WERI-Rb-1 (cell line): ENCODE measurements around the gene MMD.

ENCODE experiments used
- DNase-seq: peaks from one replicate; pipeline ENCODE4 v3.0.0-alpha.2; 2020
- H3K27ac ChIP-seq: fragments of 250-450 bp; sonication (Bioruptor Pico); 2 replicates; pipeline ENCODE4 v1.5.1; 2020; ENCODE audit warnings: mild to moderate bottlenecking, moderate library complexity
- H3K27me3 ChIP-seq: fragments of 250-450 bp; sonication (Bioruptor Pico); 2 replicates; pipeline ENCODE4 v1.5.1; 2021; ENCODE audit warnings: mild to moderate bottlenecking, low read depth, moderate library complexity; ENCODE audit not compliant: insufficient read depth, severe bottlenecking
- H3K36me3 ChIP-seq: fragments of 250-450 bp; sonication (Bioruptor Pico); 2 replicates; pipeline ENCODE4 v1.5.1; 2020; ENCODE audit warnings: mild to moderate bottlenecking, moderate library complexity
- H3K4me3 ChIP-seq: 2 replicates; pipeline ENCODE4 v1.5.1; 2011; ENCODE audit warnings: low read depth, mild to moderate bottlenecking, control low read depth, low read length
- H3K9me3 ChIP-seq: fragments of 250-450 bp; sonication (Bioruptor Pico); 2 replicates; pipeline ENCODE4 v1.5.1; 2021; ENCODE audit warnings: mild to moderate bottlenecking, moderate library complexity; ENCODE audit not compliant: severe bottlenecking
- TF ChIP-seq, protein P1 (sequence below): IDR thresholded peaks from 2 replicates; pipeline ENCODE4 v1.5.1; 2011; ENCODE audit warnings: low read depth, mild to moderate bottlenecking, control low read depth, inconsistent platforms, low read length

The MMD gene

DNA sequence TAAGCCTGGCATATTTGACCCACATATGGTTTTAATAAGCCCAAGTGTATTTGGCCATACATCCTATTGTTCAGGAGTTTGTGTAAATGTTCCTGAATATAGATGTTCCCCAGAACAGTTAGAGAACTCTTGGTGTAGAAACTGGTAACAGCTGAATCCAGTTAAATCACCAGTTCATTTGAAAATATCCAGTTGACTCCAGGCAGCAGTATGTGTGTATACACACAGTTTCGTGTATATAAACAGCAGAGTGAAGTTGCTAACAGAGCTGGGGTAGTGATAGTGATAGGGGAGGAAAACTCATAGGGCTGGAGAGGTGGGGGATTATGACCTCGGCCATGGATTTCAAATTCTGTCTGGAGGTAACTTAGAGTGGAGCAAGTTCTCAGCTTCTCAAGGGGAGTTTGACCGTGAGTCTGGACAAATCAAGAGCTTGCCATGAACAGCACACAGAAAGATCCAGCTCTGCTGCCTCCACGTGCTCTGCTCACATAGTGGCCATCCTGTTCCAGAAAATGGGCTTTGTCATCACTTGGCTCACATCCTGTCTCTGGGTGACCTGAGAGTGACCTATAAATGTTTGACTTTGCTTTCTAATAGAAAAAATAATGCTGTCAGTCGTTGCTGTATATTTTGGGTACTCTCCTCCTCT, 30.6 kb upstream of the MMD start:
- Histone ChIP-seq H3K27ac (no peak overlapping the region), H3K9me3 (peaks cover 2% of the 10 kb centered on the region), H3K4me3 (no peak overlapping the region), H3K27me3 (no peaks in the 10 kb centered on the region), H3K36me3 (no peaks in the 10 kb centered on the region)
- TF ChIP-seq, protein P1, sequence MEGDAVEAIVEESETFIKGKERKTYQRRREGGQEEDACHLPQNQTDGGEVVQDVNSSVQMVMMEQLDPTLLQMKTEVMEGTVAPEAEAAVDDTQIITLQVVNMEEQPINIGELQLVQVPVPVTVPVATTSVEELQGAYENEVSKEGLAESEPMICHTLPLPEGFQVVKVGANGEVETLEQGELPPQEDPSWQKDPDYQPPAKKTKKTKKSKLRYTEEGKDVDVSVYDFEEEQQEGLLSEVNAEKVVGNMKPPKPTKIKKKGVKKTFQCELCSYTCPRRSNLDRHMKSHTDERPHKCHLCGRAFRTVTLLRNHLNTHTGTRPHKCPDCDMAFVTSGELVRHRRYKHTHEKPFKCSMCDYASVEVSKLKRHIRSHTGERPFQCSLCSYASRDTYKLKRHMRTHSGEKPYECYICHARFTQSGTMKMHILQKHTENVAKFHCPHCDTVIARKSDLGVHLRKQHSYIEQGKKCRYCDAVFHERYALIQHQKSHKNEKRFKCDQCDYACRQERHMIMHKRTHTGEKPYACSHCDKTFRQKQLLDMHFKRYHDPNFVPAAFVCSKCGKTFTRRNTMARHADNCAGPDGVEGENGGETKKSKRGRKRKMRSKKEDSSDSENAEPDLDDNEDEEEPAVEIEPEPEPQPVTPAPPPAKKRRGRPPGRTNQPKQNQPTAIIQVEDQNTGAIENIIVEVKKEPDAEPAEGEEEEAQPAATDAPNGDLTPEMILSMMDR = no peak
- DNase-seq = no peak

GRCh38 chr17:55451758-55452138, 30.1 kb upstream of the MMD start:
- Histone ChIP-seq H3K27ac (no peak overlapping the region), H3K9me3 (peaks cover 2% of the 10 kb centered on the region), H3K27me3 (no peaks in the 10 kb centered on the region), H3K36me3 (no peaks in the 10 kb centered on the region), H3K4me3 (no peak overlapping the region)
- TF ChIP-seq, protein P1 = no peak
- no peak for DNase-seq

DNA sequence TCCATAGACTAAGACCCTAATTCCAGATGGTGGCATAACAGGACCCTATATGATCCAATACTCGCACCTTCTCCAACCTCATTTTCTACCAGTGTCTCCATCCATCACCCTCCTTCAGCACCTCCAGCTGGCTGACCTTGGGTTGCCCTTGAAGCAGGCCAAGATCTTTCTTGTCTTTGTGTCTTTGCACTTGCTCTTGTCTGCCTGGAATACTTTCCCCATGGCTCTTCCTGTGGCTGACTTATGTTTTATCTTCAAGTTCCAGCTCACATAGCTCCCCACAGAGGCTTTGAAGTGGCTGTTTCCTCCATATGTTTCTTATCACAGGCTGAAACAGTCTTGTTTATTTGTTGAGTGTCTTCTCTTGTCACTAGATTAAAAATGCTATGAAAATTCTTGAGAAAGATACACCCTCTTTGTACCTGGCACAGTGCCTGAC, 29.6 kb upstream of the MMD start:
- TF ChIP-seq, protein P1 = no peak
- H3K36me3 ChIP-seq = no peaks in the 10 kb centered on the region
- no peak overlapping the region for H3K27ac ChIP-seq
- H3K9me3 ChIP-seq = peaks cover 1% of the 10 kb centered on the region
- no peak for DNase-seq
- H3K4me3 ChIP-seq = no peak overlapping the region
- no peaks in the 10 kb centered on the region for H3K27me3 ChIP-seq

- H3K4me3 ChIP-seq = no peak overlapping the region
- no peak overlapping the region for H3K27ac ChIP-seq
- no peaks in the 10 kb centered on the region for H3K9me3 ChIP-seq
- no peaks in the 10 kb centered on the region for H3K27me3 ChIP-seq
- TF ChIP-seq, protein P1 = no peak
- no peak for DNase-seq
- no peaks in the 10 kb centered on the region for H3K36me3 ChIP-seq
Observed at GRCh38 chr17:55450232-55450825, 28.7 kb upstream of the MMD start.

GRCh38 chr17:55448681-55449080, 27.0 kb upstream of the MMD start:
- TF ChIP-seq, protein P1 = no peak
- Histone ChIP-seq H3K36me3 (no peaks in the 10 kb centered on the region), H3K9me3 (no peaks in the 10 kb centered on the region), H3K27ac (no peak overlapping the region), H3K27me3 (no peaks in the 10 kb centered on the region), H3K4me3 (no peak overlapping the region)
- no peak for DNase-seq
